HFFc6 (cell line): ENCODE measurements around the gene SLTM. TPM values are rescaled to one million over a fixed set of nuclear protein-coding genes. Genes with fewer than 3 reads are reported as not detected.
"Not testable (repeated sequence)": the region's sequence is repeated elsewhere in the genome, so short reads cannot be mapped to it uniquely, and the experiment has no call there.

ENCODE experiments used
- DNase-seq: peaks from one replicate; pipeline ENCODE4 v3.0.0-alpha.2; 2018
- H3K27ac Mint-ChIP-seq: 2 replicates; pipeline ENCODE4 v1.8.0; 2020; ENCODE audit warnings: mild to moderate bottlenecking, mixed read lengths
- H3K27me3 Mint-ChIP-seq: 2 replicates; pipeline ENCODE4 v1.8.0; 2021; ENCODE audit warnings: mild to moderate bottlenecking, moderate library complexity, mixed read lengths; ENCODE audit not compliant: insufficient read depth
- H3K36me3 Mint-ChIP-seq: 2 replicates; pipeline ENCODE4 v1.8.0; 2021; ENCODE audit warnings: low read depth, mixed read lengths
- H3K4me1 Mint-ChIP-seq: 2 replicates; pipeline ENCODE4 v1.8.0; 2020; ENCODE audit warnings: low read depth, mixed read lengths
- H3K4me3 Mint-ChIP-seq: 2 replicates; pipeline ENCODE4 v1.8.0; 2020; ENCODE audit warnings: mild to moderate bottlenecking, moderate library complexity, mixed read lengths
- H3K9me3 Mint-ChIP-seq: 2 replicates; pipeline ENCODE4 v1.8.0; 2020; ENCODE audit warnings: mild to moderate bottlenecking, mixed read lengths
- CTCF ChIP-seq: fragments of 200-600 bp; sonication (generic); IDR thresholded peaks from 2 replicates; pipeline ENCODE4 v1.5.0; 2021; ENCODE audit warnings: antibody characterized with exemption, mild to moderate bottlenecking
- total RNA-seq, 6 experiments: library from RNA; stranded (reverse); fragmentation: NEBNext Ultra II Directional; extraction: Animal tissue kit (Norgen Biotek cat#: 25700); gene quantifications; 2 replicates in 1 of 6; 3 replicates in 5 of 6; pipeline ENCODE4 v1.2.3, GENCODE V29; 2021

Gene SLTM
- total RNA-seq, 6 experiments from 2014 or later, result 38.1 to 49.4 (median 45.3) TPM

GRCh38 chr15:58957101-58957973 is 23.9 kb upstream of the SLTM start:
- H3K4me1 Mint-ChIP-seq, result peaks cover 29% of the 10 kb centered on the region
- H3K27me3 Mint-ChIP-seq, result no peaks in the 10 kb centered on the region; the same call in 1 of the 2 replicates
- peak; percentile 89 for TF ChIP-seq CTCF
- H3K27ac Mint-ChIP-seq, result no peak overlapping the region
- H3K4me3 Mint-ChIP-seq, result peak overlapping the region; percentile 71
- H3K36me3 Mint-ChIP-seq, result no peaks in the 10 kb centered on the region
- no peaks in the 10 kb centered on the region for H3K9me3 Mint-ChIP-seq
- DNase-seq, result peak; percentile 73

- DNase-seq, result peak; percentile 43
- peak overlapping the region; percentile 28; the same call in 1 of the 2 replicates for H3K4me3 Mint-ChIP-seq
- H3K9me3 Mint-ChIP-seq, result no peaks in the 10 kb centered on the region
- peaks cover 29% of the 10 kb centered on the region for H3K4me1 Mint-ChIP-seq
- peak overlapping the region; percentile 79 for H3K27ac Mint-ChIP-seq
- no peaks in the 10 kb centered on the region for H3K36me3 Mint-ChIP-seq
- peaks cover 4% of the 10 kb centered on the region; the same call in 1 of the 2 replicates for H3K27me3 Mint-ChIP-seq
- TF ChIP-seq CTCF, result no peak
Observed at GRCh38 chr15:58952751-58953150, 19.3 kb upstream of the SLTM start.

- no peak overlapping the region for H3K4me3 Mint-ChIP-seq
- no peaks in the 10 kb centered on the region for H3K36me3 Mint-ChIP-seq
- peaks cover 4% of the 10 kb centered on the region; the same call in 1 of the 2 replicates for H3K27me3 Mint-ChIP-seq
- peak; percentile 62 for DNase-seq
- TF ChIP-seq CTCF, result no peak
- H3K4me1 Mint-ChIP-seq, result peaks cover 28% of the 10 kb centered on the region
- 0 out of 2 replicates have a peak overlapping the region, but pooled peaks have one; percentile 79 for H3K27ac Mint-ChIP-seq
- H3K9me3 Mint-ChIP-seq, result no peaks in the 10 kb centered on the region
Observed at GRCh38 chr15:58951388-58952007, 18.0 kb upstream of the SLTM start.

- no peak for TF ChIP-seq CTCF
- Mint-ChIP-seq H3K4me1 (peaks cover 15% of the 10 kb centered on the region), H3K27me3 (peaks cover 7% of the 10 kb centered on the region; the same call in 1 of the 2 replicates), H3K36me3 (no peaks in the 10 kb centered on the region), H3K27ac (no peak overlapping the region), H3K4me3 (no peak overlapping the region), H3K9me3 (no peaks in the 10 kb centered on the region)
- no peak for DNase-seq
Observed at GRCh38 chr15:58947179-58947578, 13.7 kb upstream of the SLTM start.

GRCh38 chr15:58934974-58935373 is 1.5 kb upstream of the SLTM start:
- Mint-ChIP-seq H3K4me1 (peaks cover 22% of the 10 kb centered on the region), H3K27ac (peak overlapping the region; percentile 99), H3K4me3 (peak overlapping the region; percentile 94)
- not testable (repeated sequence) for H3K9me3 Mint-ChIP-seq, DNase-seq, H3K36me3 Mint-ChIP-seq, H3K27me3 Mint-ChIP-seq

- Mint-ChIP-seq H3K4me1 (peaks cover 22% of the 10 kb centered on the region), H3K9me3 (no peaks in the 10 kb centered on the region), H3K27ac (peak overlapping the region; percentile 99), H3K36me3 (peaks cover 6% of the 10 kb centered on the region; the same call in 1 of the 2 replicates), H3K4me3 (peak overlapping the region; percentile 94), H3K27me3 (peaks cover 4% of the 10 kb centered on the region)
- DNase-seq, result no peak
- no peak for TF ChIP-seq CTCF
Observed at GRCh38 chr15:58934521-58934920, 1.0 kb upstream of the SLTM start.
